Pancreas (tissue), 10 donors: ENCODE measurements around the gene SYNPO2. TPM values are rescaled to one million over a fixed set of nuclear protein-coding genes. Genes with fewer than 3 reads are reported as not detected.
"Not testable (repeated sequence)": the region's sequence is repeated elsewhere in the genome, so short reads cannot be mapped to it uniquely, and the experiment has no call there.

ENCODE experiments used
- ATAC-seq, 4 donors: fragments of 200-7000 bp; cut with Tn5 transposase; one replicate each; pipeline versions ENCODE4 v1.8.0 to v1.9.1; 2020; ENCODE audit warnings: mild to moderate bottlenecking in 4 of 4, moderate library complexity in 4 of 4
- DNase-seq, 6 donors: peaks; one replicate each; pipeline ENCODE4 v3.0.0-alpha.2; 2020
- FAIRE-seq: peaks from 2 replicates; lab custom pipeline; 2012; peaks lifted over from hg19 to GRCh38; lab: Jason Lieb, UNC
- H3K27ac ChIP-seq, 4 donors: fragments of 200-600 bp; sonication (generic); 1 replicate in 3 of 4; 2 replicates in 1 of 4; pipeline versions ENCODE4 v1.5.0 to v1.8.0; 2020
- H3K27me3 ChIP-seq, 4 donors: fragments of 200-600 bp; one replicate each; pipeline ENCODE4 v1.8.0; 2021
- H3K36me3 ChIP-seq, 3 donors: fragments of 200-600 bp; sonication (generic) in 1 of 3; one replicate each; pipeline versions ENCODE4 v1.5.0 to v1.8.0; 2020 to 2021
- H3K4me1 ChIP-seq, 3 donors: fragments of 200-600 bp; one replicate each; pipeline ENCODE4 v1.8.0; 2021
- H3K4me3 ChIP-seq, 4 donors: fragments of 200-600 bp; sonication (generic) in 2 of 4; one replicate each; pipeline versions ENCODE4 v1.5.0 to v1.8.0; 2020 to 2021
- H3K9me3 ChIP-seq, 4 donors: fragments of 200-600 bp; one replicate each; pipeline ENCODE4 v1.8.0; 2021
- WGBS, 2 donors: extraction: QIAGEN DNeasy Blood & Tissue Kit; methylation state at CpG; one replicate each; pipeline ENCODE4 v1.1.7; 2013; 5-methylcytosine and 5-hydroxymethylcytosine counted together
- intact Hi-C, 3 donors: fragments of 100-400 bp; cut with DNase I; formaldehyde crosslinking; loops; one replicate each; pipeline versions ENCODE4 v1.11.1 to v1.14.2; 2022
- polyA plus RNA-seq, 2 donors: library from polyadenylated mRNA; stranded (reverse); fragments of 200-250 nt; gene quantifications; one replicate each; pipeline ENCODE4 v1.2.3, GENCODE V29; 2013
- total RNA-seq, 6 donors: library from RNA; stranded (reverse); fragmentation: NEBNext Ultra II Directional in 4 of 6; extraction: Animal tissue kit (Norgen Biotek cat#: 25700) in 4 of 6; gene quantifications; one replicate each; pipeline versions ENCODE4 v1.2.1 to v1.2.4, GENCODE V29; 2021 to 2023
- TF ChIP-seq, protein P1 (sequence below), 4 donors: fragments of 200-600 bp; sonication (generic) in 3 of 4; IDR thresholded peaks; one replicate each; pipeline versions ENCODE4 v1.5.0 to v1.8.0; 2021; ENCODE audit warnings: antibody characterized with exemption in 4 of 4
- donor health status: healthy with polysubstance abuse.
- donor health status: DM: no; HTN: no; CAD: no; lungs with moderate emphysema.
- donor health status: DM: no; HTN: no; CAD: no.
- donor health status: control.
- donor health status: control.
- donor health status: Bipolar disorder and iron deficiency.
- donor health status: DM: yes; HTN: yes; CAD: no.
- donor health status: DM: no; HTN: no; CAD: no.
- donor health status: DM: no; HTN: no; CAD: no.
- donor health status: DM: yes; HTN: yes; CAD: no.

Gene SYNPO2
- total and polyA plus RNA-seq, 8 donors, result 2.1 to 10.9 (median 4.1) TPM

DNA sequence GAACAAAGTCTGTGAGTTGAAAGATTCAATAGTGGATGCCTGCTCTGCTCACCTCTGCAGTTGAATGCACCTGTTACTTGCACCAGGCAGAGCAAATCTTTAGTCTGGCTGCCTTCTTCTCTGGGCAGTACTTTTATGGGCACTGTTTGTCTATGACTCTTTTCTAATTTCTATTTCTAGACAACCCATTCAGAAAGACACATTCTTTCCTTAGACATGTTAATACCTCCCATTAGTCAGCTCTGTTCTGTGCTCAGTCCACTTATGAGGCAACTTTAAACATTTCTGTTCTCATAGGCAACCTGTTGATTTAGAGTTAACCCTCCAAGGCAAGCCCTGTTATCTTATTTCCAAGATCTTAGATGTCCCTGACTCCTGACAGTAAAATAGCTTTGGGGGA, 108.9 kb downstream of the SYNPO2 start:
- DNase-seq, result no peak
- FAIRE-seq, result no peak

GRCh38 chr4:118999919-119000318, 111.3 kb downstream of the SYNPO2 start:
- FAIRE-seq (no peak), ATAC-seq (no peak), DNase-seq (no peak)
- 38 to 50% methylated on average over 1 of the region's 1 CpG for WGBS, 2 donors
- no peak overlapping the region for H3K27ac ChIP-seq
- no peaks in the 10 kb centered on the region for H3K9me3 ChIP-seq
- intact Hi-C loops, result no loop called here
- no peaks in the 10 kb centered on the region for H3K36me3 ChIP-seq
- H3K27me3 ChIP-seq, result no peaks in the 10 kb centered on the region
- H3K4me1 ChIP-seq, result no peaks in the 10 kb centered on the region
- TF ChIP-seq, protein P1, sequence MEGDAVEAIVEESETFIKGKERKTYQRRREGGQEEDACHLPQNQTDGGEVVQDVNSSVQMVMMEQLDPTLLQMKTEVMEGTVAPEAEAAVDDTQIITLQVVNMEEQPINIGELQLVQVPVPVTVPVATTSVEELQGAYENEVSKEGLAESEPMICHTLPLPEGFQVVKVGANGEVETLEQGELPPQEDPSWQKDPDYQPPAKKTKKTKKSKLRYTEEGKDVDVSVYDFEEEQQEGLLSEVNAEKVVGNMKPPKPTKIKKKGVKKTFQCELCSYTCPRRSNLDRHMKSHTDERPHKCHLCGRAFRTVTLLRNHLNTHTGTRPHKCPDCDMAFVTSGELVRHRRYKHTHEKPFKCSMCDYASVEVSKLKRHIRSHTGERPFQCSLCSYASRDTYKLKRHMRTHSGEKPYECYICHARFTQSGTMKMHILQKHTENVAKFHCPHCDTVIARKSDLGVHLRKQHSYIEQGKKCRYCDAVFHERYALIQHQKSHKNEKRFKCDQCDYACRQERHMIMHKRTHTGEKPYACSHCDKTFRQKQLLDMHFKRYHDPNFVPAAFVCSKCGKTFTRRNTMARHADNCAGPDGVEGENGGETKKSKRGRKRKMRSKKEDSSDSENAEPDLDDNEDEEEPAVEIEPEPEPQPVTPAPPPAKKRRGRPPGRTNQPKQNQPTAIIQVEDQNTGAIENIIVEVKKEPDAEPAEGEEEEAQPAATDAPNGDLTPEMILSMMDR (IDR thresholded peaks at IDR 0.05), result no peak
- no peak overlapping the region for H3K4me3 ChIP-seq

More for the DNA sequence above, 108.9 kb downstream of the SYNPO2 start:
- Histone ChIP-seq H3K9me3 (no peaks in the 10 kb centered on the region), H3K4me3 (no peak overlapping the region), H3K27me3 (no peaks in the 10 kb centered on the region), H3K27ac (no peak overlapping the region), H3K4me1 (no peaks in the 10 kb centered on the region), H3K36me3 (no peaks in the 10 kb centered on the region)
- TF ChIP-seq, protein P1 (IDR thresholded peaks at IDR 0.05), result no peak
- intact Hi-C loops, result no loop called here
- ATAC-seq, result no peak

DNA sequence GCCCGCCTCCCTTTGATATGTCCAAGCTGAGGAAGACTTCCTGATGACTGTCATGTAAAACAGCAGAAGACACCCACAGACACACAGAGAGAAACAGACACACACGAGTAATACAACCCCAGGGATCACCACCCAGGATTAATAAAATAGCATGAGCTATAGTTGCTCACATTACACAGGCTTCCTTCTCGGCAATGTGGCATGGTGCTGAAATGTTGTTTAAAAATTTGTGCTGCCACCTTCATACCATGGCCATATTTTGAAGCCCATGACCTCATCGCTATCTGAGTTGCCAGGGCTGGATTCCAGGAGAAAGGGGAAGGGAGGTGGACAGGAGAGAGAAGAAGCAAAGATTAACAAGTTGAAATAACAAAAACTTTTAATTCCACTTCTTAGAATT, 111.7 kb downstream of the SYNPO2 start:
- 79% methylated on average over 4 of the region's 4 CpGs for WGBS, 2 donors
- TF ChIP-seq, protein P1 (IDR thresholded peaks at IDR 0.05), result no peak
- Histone ChIP-seq H3K27ac (no peak overlapping the region), H3K36me3 (no peaks in the 10 kb centered on the region), H3K9me3 (no peaks in the 10 kb centered on the region), H3K4me3 (no peak overlapping the region), H3K27me3 (no peaks in the 10 kb centered on the region), H3K4me1 (no peaks in the 10 kb centered on the region)
- DNase-seq, result no peak
- ATAC-seq, result no peak
- FAIRE-seq, result peak; percentile 37
- intact Hi-C loops, result no loop called here

GRCh38 chr4:119002476-119002875, 113.8 kb downstream of the SYNPO2 start:
- H3K27ac ChIP-seq, result no peak overlapping the region
- H3K4me1 ChIP-seq, result no peaks in the 10 kb centered on the region
- DNase-seq (no peak), FAIRE-seq (no peak), ATAC-seq (no peak)
- TF ChIP-seq, protein P1 (IDR thresholded peaks at IDR 0.05), result no peak
- no peaks in the 10 kb centered on the region for H3K36me3 ChIP-seq
- 62 to 100% methylated on average over 3 of the region's 3 CpGs for WGBS, 2 donors
- H3K4me3 ChIP-seq, result no peak overlapping the region
- intact Hi-C loops, result no loop called here
- H3K9me3 ChIP-seq, result no peaks in the 10 kb centered on the region
- H3K27me3 ChIP-seq, result no peaks in the 10 kb centered on the region

- ATAC-seq, H3K27me3 ChIP-seq, DNase-seq, H3K4me1 ChIP-seq, H3K36me3 ChIP-seq, intact Hi-C loops, H3K4me3 ChIP-seq, H3K27ac ChIP-seq, FAIRE-seq, H3K9me3 ChIP-seq: not testable (repeated sequence)
- 24 to 26% methylated on average over 1 of the region's 1 CpG for WGBS, 2 donors
Observed at GRCh38 chr4:119003001-119003400, 114.3 kb downstream of the SYNPO2 start.
